K562 (cell line): ENCODE results near the gene CHML. TPM values are rescaled to one million over a fixed set of nuclear protein-coding genes. Genes with fewer than 3 reads are reported as not detected.

Source experiments
- ESRRA ChIP-seq: fragments of 450-650 bp; IDR thresholded peaks from 2 replicates; pipeline ENCODE4 v1.6.1; 2014; ENCODE audit warnings: low read depth, mild to moderate bottlenecking, moderate library complexity, borderline replicate concordance
- HINFP ChIP-seq: fragments of 450-650 bp; conservative IDR thresholded peaks from 2 replicates; pipeline ENCODE4 v1.6.1; 2016; ENCODE audit warnings: missing genetic modification characterization, low read depth, mild to moderate bottlenecking, control low read depth, missing compliant biosample characterization
- SIN3B ChIP-seq: fragments of 450-650 bp; IDR thresholded peaks from 2 replicates; pipeline ENCODE4 v1.6.1; 2017; ENCODE audit warnings: low read depth, mild to moderate bottlenecking, moderate library complexity
- ZNF398 ChIP-seq: fragments of 250-450 bp; sonication (Bioruptor Pico); IDR thresholded peaks from 2 replicates; pipeline ENCODE4 v1.8.0; 2021; ENCODE audit warnings: moderate library complexity, mild to moderate bottlenecking, inconsistent platforms
- polyA plus RNA-seq, 8 experiments: library from polyadenylated mRNA; depleted of rRNA in 4 of 8; stranded (reverse) in 5 of 8; unstranded in 3 of 8; fragments of >200 nt; fragmentation: Nextera tagmentation in 2 of 8; fragmentation: Illumina TruSeq in 1 of 8; extraction: Ambion mirVana in 2 of 8; extraction: Trizol in 1 of 8; gene quantifications; 2 replicates each; pipeline versions ENCODE4 v1.2.1 to v1.2.3, GENCODE V29; 2011 to 2014; ENCODE audit warnings: inconsistent platforms in 1 of 8, missing spikeins in 1 of 8
- total RNA-seq, 7 experiments: library from RNA; depleted of rRNA in 6 of 7; stranded (reverse); fragments of >200 nt in 6 of 7; fragmentation: Illumina TruSeq in 2 of 7; extraction: Trizol in 2 of 7; gene quantifications; 2 replicates each; pipeline versions ENCODE4 v1.2.1 to v1.2.3, GENCODE V29; 2011 to 2021; ENCODE audit warnings: low replicate concordance in 1 of 7

The CHML gene
- total and polyA plus RNA-seq, 9 of the 15 experiments (the other 6 are each of a cell fraction or from before 2014, with no cell fraction given), result 13.0 to 88.3 (median 62.8) TPM

- TF ChIP-seq ZNF398 (CRISPR knock-in tag) (no peak), SIN3B (0 out of 2 replicates have a peak, but pooled peaks have one; percentile 16), ESRRA (no peak), HINFP (tag) (no peak)
- TF ChIP-seq, all 486 proteins: peak for 17
These were observed 1.1 kb downstream of the CHML start (continued) for GRCh38 chr1:241638909-241639622.
